Breast epithelium (tissue), 4 donors: ENCODE results near the gene DGKE. TPM values are rescaled to one million over a fixed set of nuclear protein-coding genes. Genes with fewer than 3 reads are reported as not detected.
A peak's percentile ranks its signal among the peaks of the same experiment; 100 is the strongest.

ENCODE experiments used
- DNase-seq, 2 donors: peaks; one replicate each; pipeline ENCODE4 v3.0.0-alpha.2; 2019; ENCODE audit warnings: low spot score in 2 of 2
- H3K27ac ChIP-seq, 2 donors: fragments of 200-600 bp; sonication (generic) in 1 of 2; one replicate each; pipeline ENCODE4 v1.5.1; 2016 to 2019; ENCODE audit warnings: mild to moderate bottlenecking in 1 of 2
- H3K27me3 ChIP-seq, 2 donors: fragments of 200-600 bp; sonication (generic) in 1 of 2; one replicate each; pipeline versions ENCODE4 v1.5.1 to v1.6.0; 2017 to 2019; ENCODE audit warnings: control low read depth in 1 of 2, mild to moderate bottlenecking in 1 of 2
- H3K36me3 ChIP-seq: fragments of 200-600 bp; one replicate; pipeline ENCODE4 v1.5.1; 2019
- H3K4me1 ChIP-seq, 2 donors: fragments of 200-600 bp; sonication (generic); one replicate each; pipeline ENCODE4 v1.5.1; 2016 to 2019; ENCODE audit warnings: control low read depth in 1 of 2
- H3K4me3 ChIP-seq, 3 donors: fragments of 200-600 bp; sonication (generic); 1 replicate in 2 of 3; 2 replicates in 1 of 3; pipeline ENCODE4 v1.5.1; 2016 to 2019; ENCODE audit warnings: mild to moderate bottlenecking in 3 of 3, moderate library complexity in 2 of 3
- H3K9me3 ChIP-seq, 2 donors: fragments of 200-600 bp; sonication (generic) in 1 of 2; one replicate each; pipeline ENCODE4 v1.5.1; 2016 to 2019; ENCODE audit warnings: control low read depth in 1 of 2
- CTCF ChIP-seq, 3 donors: fragments of 450-650 bp; IDR thresholded peaks; one replicate each; pipeline ENCODE4 v1.5.1; 2016 to 2017; ENCODE audit warnings: antibody characterized with exemption in 3 of 3, mild to moderate bottlenecking in 3 of 3, moderate library complexity in 3 of 3
- POLR2A ChIP-seq: fragments of 450-650 bp; IDR thresholded peaks from one replicate; pipeline ENCODE4 v1.6.1; 2016; ENCODE audit warnings: antibody characterized with exemption, mild to moderate bottlenecking, moderate library complexity
- POLR2AphosphoS5 ChIP-seq, 3 donors: sonication (generic); formaldehyde crosslinking; IDR thresholded peaks; one replicate each; pipeline ENCODE4 v1.6.1; 2017; ENCODE audit warnings: antibody characterized with exemption in 3 of 3
- intact Hi-C: fragments of 100-400 bp; cut with DNase I; formaldehyde crosslinking; loops from one replicate; pipeline ENCODE4 v1.15.1; 2023; ENCODE audit warnings: low total_unique reads
- total RNA-seq, 3 donors: library from RNA; depleted of rRNA; stranded (reverse); fragments of >200 nt; gene quantifications; one replicate each; pipeline ENCODE4 v1.1.0, GENCODE V29; 2016

DGKE gene
- total RNA-seq, 3 donors from 2014 or later, result 7.0 to 13.8 (median 11.9) TPM

GRCh38 chr17:56861899-56862298, 27.9 kb downstream of the DGKE start:
- no peak overlapping the region for H3K4me3 ChIP-seq
- no peaks in the 10 kb centered on the region for H3K9me3 ChIP-seq
- intact Hi-C loops, result no loop called here
- TF ChIP-seq CTCF (IDR thresholded peaks at IDR 0.05) (no peak), POLR2A (no peak), POLR2AphosphoS5 (IDR thresholded peaks at IDR 0.05) (no peak)
- no peaks in the 10 kb centered on the region for H3K36me3 ChIP-seq
- no peaks in the 10 kb centered on the region for H3K4me1 ChIP-seq
- H3K27ac ChIP-seq, result no peak overlapping the region
- DNase-seq, result no peak
- no peaks in the 10 kb centered on the region for H3K27me3 ChIP-seq

- TF ChIP-seq CTCF (IDR thresholded peaks at IDR 0.05) (no peak), POLR2AphosphoS5 (IDR thresholded peaks at IDR 0.05) (no peak), POLR2A (no peak)
- Histone ChIP-seq H3K4me1 (no peaks in the 10 kb centered on the region), H3K9me3 (no peaks in the 10 kb centered on the region), H3K27me3 (no peaks in the 10 kb centered on the region), H3K36me3 (no peaks in the 10 kb centered on the region), H3K27ac (no peak overlapping the region), H3K4me3 (no peak overlapping the region)
- intact Hi-C loops, result no loop called here
- no peak for DNase-seq
These were observed 30.0 kb downstream of the DGKE start for GRCh38 chr17:56863974-56864373.

- intact Hi-C loops, result no loop called here
- Histone ChIP-seq H3K9me3 (no peaks in the 10 kb centered on the region), H3K27me3 (no peaks in the 10 kb centered on the region), H3K4me1 (no peaks in the 10 kb centered on the region), H3K27ac (no peak overlapping the region), H3K36me3 (no peaks in the 10 kb centered on the region), H3K4me3 (no peak overlapping the region)
- TF ChIP-seq CTCF (IDR thresholded peaks at IDR 0.05), result no peak
- TF ChIP-seq POLR2AphosphoS5 (IDR thresholded peaks at IDR 0.05), result no peak
- no peak for TF ChIP-seq POLR2A
- DNase-seq, result no peak
These were observed 32.1 kb downstream of the DGKE start for GRCh38 chr17:56866076-56866475.

- no peak for TF ChIP-seq POLR2A
- no peak for TF ChIP-seq POLR2AphosphoS5 (IDR thresholded peaks at IDR 0.05)
- TF ChIP-seq CTCF (IDR thresholded peaks at IDR 0.05), result no peak
- no peaks in the 10 kb centered on the region for H3K36me3 ChIP-seq
- H3K27me3 ChIP-seq, result no peaks in the 10 kb centered on the region
- DNase-seq, result no peak
- H3K9me3 ChIP-seq, result no peaks in the 10 kb centered on the region
- H3K27ac ChIP-seq, result no peak overlapping the region
- H3K4me1 ChIP-seq, result no peaks in the 10 kb centered on the region
- intact Hi-C loops, result no loop called here
- no peak overlapping the region for H3K4me3 ChIP-seq
These were observed 32.5 kb downstream of the DGKE start for GRCh38 chr17:56866496-56866895.

- no peaks in the 10 kb centered on the region for H3K27me3 ChIP-seq
- no peak for TF ChIP-seq POLR2AphosphoS5 (IDR thresholded peaks at IDR 0.05)
- TF ChIP-seq CTCF (IDR thresholded peaks at IDR 0.05), result no peak
- TF ChIP-seq POLR2A, result no peak
- no peaks in the 10 kb centered on the region for H3K4me1 ChIP-seq
- no peaks in the 10 kb centered on the region for H3K9me3 ChIP-seq
- no peaks in the 10 kb centered on the region for H3K36me3 ChIP-seq
- no peak overlapping the region for H3K4me3 ChIP-seq
- H3K27ac ChIP-seq, result peak overlapping the region in 1 of 2 donors; percentile 66
- intact Hi-C loops, result no loop called here
- DNase-seq, result no peak
These were observed 34.0 kb downstream of the DGKE start for GRCh38 chr17:56867948-56868376.
